ENCODE data around the gene MYO1E. TPM values are rescaled to one million over a fixed set of nuclear protein-coding genes. Genes with fewer than 3 reads are reported as not detected.
A peak's percentile ranks its signal among the peaks of the same experiment; 100 is the strongest.

MYO1E gene
- total RNA-seq, 6 experiments from 2014 or later = 45.2 to 139 (median 68.9) TPM

DNA sequence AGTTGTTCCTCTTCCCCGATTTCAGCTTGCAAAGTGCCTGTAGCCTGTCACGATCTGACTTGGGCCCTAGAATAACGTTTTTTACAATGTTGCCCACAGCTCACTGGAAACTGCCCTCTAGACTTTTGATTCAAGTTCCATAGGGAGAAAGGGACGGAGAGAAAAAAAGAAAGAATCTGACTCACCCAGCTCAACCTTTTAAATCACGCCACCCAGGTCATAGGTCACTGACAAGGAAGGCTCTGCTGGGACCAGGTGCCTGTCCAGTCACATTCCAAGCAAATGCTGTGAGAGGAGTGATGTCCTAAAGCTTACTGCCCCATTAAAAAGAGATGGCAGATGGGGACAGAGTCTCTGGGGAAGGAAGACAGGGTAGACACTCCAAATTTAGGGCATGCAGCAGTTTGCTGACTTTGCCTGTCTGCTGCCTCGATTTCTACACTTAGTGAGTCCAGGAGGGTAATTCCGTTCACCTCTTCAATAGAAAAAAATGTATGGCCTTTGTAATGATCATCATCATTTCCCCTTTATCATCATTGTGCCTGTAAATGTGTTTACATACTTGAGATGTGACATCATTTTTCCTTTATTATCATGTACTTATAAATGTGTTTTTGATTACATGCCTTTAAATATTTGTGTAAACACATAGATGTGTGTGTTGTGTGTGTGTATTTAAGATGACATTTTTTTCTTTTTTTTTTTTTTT is 8.4 kb upstream of the MYO1E start:
- intact Hi-C loops (cut with DNase I) = no loop called here
- no peak for ATAC-seq

GRCh38 chr15:59379531-59379930 is 6.9 kb upstream of the MYO1E start:
- Histone ChIP-seq H3K27ac (no peak overlapping the region), H3K4me3 (no peak overlapping the region), H3K4me1 (no peaks in the 10 kb centered on the region), H3K9me3 (no peaks in the 10 kb centered on the region), H3K27me3 (no peaks in the 10 kb centered on the region), H3K36me3 (no peaks in the 10 kb centered on the region)
- TF ChIP-seq, protein P1, sequence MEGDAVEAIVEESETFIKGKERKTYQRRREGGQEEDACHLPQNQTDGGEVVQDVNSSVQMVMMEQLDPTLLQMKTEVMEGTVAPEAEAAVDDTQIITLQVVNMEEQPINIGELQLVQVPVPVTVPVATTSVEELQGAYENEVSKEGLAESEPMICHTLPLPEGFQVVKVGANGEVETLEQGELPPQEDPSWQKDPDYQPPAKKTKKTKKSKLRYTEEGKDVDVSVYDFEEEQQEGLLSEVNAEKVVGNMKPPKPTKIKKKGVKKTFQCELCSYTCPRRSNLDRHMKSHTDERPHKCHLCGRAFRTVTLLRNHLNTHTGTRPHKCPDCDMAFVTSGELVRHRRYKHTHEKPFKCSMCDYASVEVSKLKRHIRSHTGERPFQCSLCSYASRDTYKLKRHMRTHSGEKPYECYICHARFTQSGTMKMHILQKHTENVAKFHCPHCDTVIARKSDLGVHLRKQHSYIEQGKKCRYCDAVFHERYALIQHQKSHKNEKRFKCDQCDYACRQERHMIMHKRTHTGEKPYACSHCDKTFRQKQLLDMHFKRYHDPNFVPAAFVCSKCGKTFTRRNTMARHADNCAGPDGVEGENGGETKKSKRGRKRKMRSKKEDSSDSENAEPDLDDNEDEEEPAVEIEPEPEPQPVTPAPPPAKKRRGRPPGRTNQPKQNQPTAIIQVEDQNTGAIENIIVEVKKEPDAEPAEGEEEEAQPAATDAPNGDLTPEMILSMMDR (IDR thresholded peaks at IDR 0.05) = no peak
- no peak for TF ChIP-seq POLR2A (IDR thresholded peaks at IDR 0.05)
- intact Hi-C loops (cut with DNase I) = no loop called here
- DNase-seq = no peak
- 50% methylated on average over 1 of the region's 1 CpG for WGBS (ENCODE audit: insufficient coverage, low coverage, low lambda C conversion rate, missing lambda C conversion rate)
- ATAC-seq = no peak

More for the DNA sequence above, 8.4 kb upstream of the MYO1E start:
- Histone ChIP-seq H3K4me3 (no peak overlapping the region), H3K27me3 (no peaks in the 10 kb centered on the region), H3K9me3 (no peaks in the 10 kb centered on the region), H3K27ac (no peak overlapping the region), H3K36me3 (no peaks in the 10 kb centered on the region), H3K4me1 (no peaks in the 10 kb centered on the region)
- 58% methylated on average over 5 of the region's 7 CpGs for WGBS (ENCODE audit: insufficient coverage, low coverage, low lambda C conversion rate, missing lambda C conversion rate)
- TF ChIP-seq, protein P1 (IDR thresholded peaks at IDR 0.05) = no peak
- no peak for TF ChIP-seq POLR2A (IDR thresholded peaks at IDR 0.05)
- DNase-seq = peak in 1 of 3 donors; percentile 17

DNA sequence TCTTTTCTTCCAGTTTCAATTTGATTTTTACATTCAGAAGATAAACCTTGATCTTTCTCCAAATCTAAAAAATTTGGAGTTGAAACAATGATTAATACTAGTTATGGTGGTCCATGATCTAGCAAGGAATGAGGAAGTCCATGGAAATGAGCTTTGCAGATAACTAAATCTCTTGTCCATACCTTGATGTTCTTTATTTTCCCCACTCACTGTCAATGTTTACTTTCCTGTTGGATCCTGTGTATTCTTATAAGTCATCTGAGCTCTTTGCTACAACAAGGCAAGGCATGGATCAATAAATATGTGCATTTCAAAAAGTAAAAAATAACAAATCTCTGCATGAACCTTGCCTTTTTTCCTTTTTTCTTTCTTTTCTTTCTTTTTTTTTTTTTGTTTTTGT is 6.2 kb upstream of the MYO1E start:
- intact Hi-C loops (cut with DNase I) = no loop called here
- DNase-seq = no peak
- H3K27me3 ChIP-seq = no peaks in the 10 kb centered on the region
- no peak for ATAC-seq
- no peak overlapping the region for H3K4me3 ChIP-seq
- no peak overlapping the region for H3K27ac ChIP-seq
- H3K9me3 ChIP-seq = no peaks in the 10 kb centered on the region
- H3K4me1 ChIP-seq = peaks cover 0 to 4% (median 0%) of the 10 kb centered on the region in 4 donors
- no peaks in the 10 kb centered on the region for H3K36me3 ChIP-seq
- TF ChIP-seq, protein P1 (IDR thresholded peaks at IDR 0.05) = no peak
- TF ChIP-seq POLR2A (IDR thresholded peaks at IDR 0.05) = no peak

DNA sequence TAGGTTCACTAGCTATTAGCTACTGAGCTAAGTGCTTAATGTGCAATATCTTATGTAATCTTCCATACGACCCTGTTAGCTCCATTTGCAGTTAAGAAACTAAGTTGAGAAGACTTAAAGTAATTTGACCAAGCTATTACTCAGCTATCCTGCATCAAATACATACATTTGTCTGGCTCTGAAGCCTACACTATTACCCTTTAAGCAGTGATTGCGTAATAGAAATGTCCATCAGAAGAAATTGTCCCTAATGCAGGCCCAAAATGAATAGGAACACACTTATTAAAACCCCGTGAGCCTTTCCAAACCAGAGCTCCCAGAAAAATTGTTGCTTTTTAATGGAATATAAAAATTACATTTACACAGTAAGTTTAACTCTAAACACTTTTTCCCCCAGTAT is 5.3 kb upstream of the MYO1E start:
- H3K27ac ChIP-seq = no peak overlapping the region

GRCh38 chr15:59376733-59377132 is 4.1 kb upstream of the MYO1E start:
- Histone ChIP-seq H3K27ac (no peak overlapping the region), H3K4me3 (no peak overlapping the region), H3K4me1 (peaks cover 0 to 4% (median 0%) of the 10 kb centered on the region in 4 donors), H3K36me3 (no peaks in the 10 kb centered on the region), H3K27me3 (no peaks in the 10 kb centered on the region), H3K9me3 (no peaks in the 10 kb centered on the region)
- ATAC-seq (no peak), DNase-seq (no peak)
- intact Hi-C loops (cut with DNase I) = no loop called here
- 95% methylated on average over 2 of the region's 2 CpGs for WGBS (ENCODE audit: insufficient coverage, low coverage, low lambda C conversion rate, missing lambda C conversion rate)
- TF ChIP-seq POLR2A (IDR thresholded peaks at IDR 0.05) = no peak
- TF ChIP-seq, protein P1 (IDR thresholded peaks at IDR 0.05) = peak in 3 of 4 donors; percentile 18 to 23 (median 19)

More for the DNA sequence above, 5.3 kb upstream of the MYO1E start:
- Histone ChIP-seq H3K36me3 (no peaks in the 10 kb centered on the region), H3K4me3 (no peak overlapping the region), H3K9me3 (no peaks in the 10 kb centered on the region), H3K27me3 (no peaks in the 10 kb centered on the region), H3K4me1 (peaks cover 0 to 4% (median 0%) of the 10 kb centered on the region in 4 donors)
- ATAC-seq (no peak), DNase-seq (no peak)
- intact Hi-C loops (cut with DNase I) = no loop called here
- WGBS (ENCODE audit: insufficient coverage, low coverage, low lambda C conversion rate, missing lambda C conversion rate) = 64% methylated on average over 3 of the region's 3 CpGs
- no peak for TF ChIP-seq POLR2A (IDR thresholded peaks at IDR 0.05)
